Measurements from ENCODE around the gene TOM1. TPM values are rescaled to one million over a fixed set of nuclear protein-coding genes. Genes with fewer than 3 reads are reported as not detected.

Gene TOM1
- total and polyA plus RNA-seq, 2 donors (not counting 1 experiment from before 2014, with no cell fraction given): 25.3 to 53.2 TPM

GRCh38 chr22:35325209-35325608, 25.5 kb downstream of the TOM1 start:
- intact Hi-C loops (cut with micrococcal nuclease): no loop called here
- CTCF ChIA-PET: no interaction called here
- WGBS (ENCODE audit: insufficient coverage): no CpG with 5 or more reads among the region's 5 CpGs

More at GRCh38 chr22:35325209-35325608, 25.5 kb downstream of the TOM1 start:
- Mint-ChIP-seq H3K4me3 (no peak overlapping the region), H3K4me1 (peaks cover 19% of the 10 kb centered on the region), H3K27ac (no peak overlapping the region), H3K27me3 (no peaks in the 10 kb centered on the region), H3K9me3 (ENCODE audit: insufficient read depth) (no peaks in the 10 kb centered on the region)
- H3K4me1 ChIP-seq (ENCODE audit: control insufficient read depth in 2 of 2, insufficient read depth in 2 of 2, low read length in 2 of 2): peaks cover 18 to 22% of the 10 kb centered on the region in 2 donors
- no peak overlapping the region for H3K4me2 ChIP-seq (replicated peaks; ENCODE audit: low read depth, low read length, poor library complexity, severe bottlenecking)
- POLR2A ChIA-PET: no interaction called here
- H3K9me3 ChIP-seq (ENCODE audit: control extremely low read depth in 1 of 3, control insufficient read depth in 2 of 3, insufficient read depth in 1 of 3, low read length in 2 of 3): peaks cover 0 to 3% (median 0%) of the 10 kb centered on the region in 3 donors
- no peaks in the 10 kb centered on the region for H4K20me1 ChIP-seq (ENCODE audit: control insufficient read depth, insufficient read depth, low read length, poor library complexity, severe bottlenecking)
- H3K36me3 ChIP-seq (replicated peaks in 1 of 2; ENCODE audit: control extremely low read depth in 1 of 2, control insufficient read depth in 1 of 2, extremely low read depth in 1 of 2, insufficient read depth in 2 of 2, low read length in 1 of 2): peaks cover 0 to 70% of the 10 kb centered on the region in 2 experiments
- TF ChIP-seq CTCF (IDR thresholded peaks at IDR 0.05): no peak
- TF ChIP-seq EZH2 (IDR thresholded peaks at IDR 0.05; ENCODE audit: borderline replicate concordance, insufficient read depth, low read depth, low read length, poor library complexity, severe bottlenecking): no peak
- no peak overlapping the region for H3K4me3 ChIP-seq (ENCODE audit: control extremely low read depth in 1 of 5, extremely low read depth in 1 of 5, insufficient read depth in 1 of 5, low read depth in 2 of 5, low read length in 4 of 5)
- ATAC-seq (ENCODE audit: low read depth) (no peak), DNase-seq (no peak)
- H3K27ac ChIP-seq (ENCODE audit: low read length in 2 of 2): no peak overlapping the region
- no peak overlapping the region for H3K9ac ChIP-seq (ENCODE audit: low read length)
- no peak overlapping the region for H2AFZ ChIP-seq (ENCODE audit: insufficient read depth, low read depth, low read length, poor library complexity, severe bottlenecking)
- no peaks in the 10 kb centered on the region for H3K27me3 ChIP-seq (replicated peaks in 1 of 4; ENCODE audit: control extremely low read depth in 1 of 4, control insufficient read depth in 3 of 4, insufficient read depth in 4 of 4, low read length in 3 of 4)
- H3K79me2 ChIP-seq (ENCODE audit: control insufficient read depth, insufficient read depth, low read length): no peaks in the 10 kb centered on the region

Data from B cell (primary cell).